CD4-positive, alpha-beta memory T cell (primary cell): Measurements from ENCODE around the gene PPP1R3F. TPM values are rescaled to one million over a fixed set of nuclear protein-coding genes. Genes with fewer than 3 reads are reported as not detected.

ENCODE experiments used
- CTCF ChIA-PET: fragments of 350-600 bp; sonication (Branson Sonifier 250); formaldehyde crosslinking; loops from one replicate; lab custom pipeline; 2021; ENCODE audit warnings: inconsistent platforms; ENCODE audit not compliant: partially characterized antibody; lab: Charles Lee
- POLR2A ChIA-PET: fragments of 350-600 bp; sonication (Branson Sonifier 250); formaldehyde crosslinking; loops from one replicate; lab custom pipeline; 2021; ENCODE audit not compliant: partially characterized antibody; lab: Charles Lee
- DNase-seq, 5 donors: peaks; one replicate each; pipeline versions ENCODE4 v3.0.0 to v3.0.0-alpha.2; 2020 to 2022; ENCODE audit warnings: mixed read lengths in 1 of 5
- H3K27ac ChIP-seq: one replicate; pipeline ENCODE4 v1.7.0; 2013; ENCODE audit warnings: low read depth, low read length
- H3K27me3 ChIP-seq: 2 replicates; pipeline ENCODE4 v1.7.0; 2013; ENCODE audit warnings: mild to moderate bottlenecking, low read length, moderate library complexity; ENCODE audit not compliant: insufficient read depth
- H3K36me3 ChIP-seq: 2 replicates; pipeline ENCODE4 v1.7.0; 2013; ENCODE audit warnings: mild to moderate bottlenecking, low read length, moderate library complexity; ENCODE audit not compliant: insufficient read depth
- H3K4me1 ChIP-seq: 2 replicates; pipeline ENCODE4 v1.7.0; 2013; ENCODE audit warnings: mild to moderate bottlenecking, low read length, moderate library complexity; ENCODE audit not compliant: insufficient read depth
- H3K4me3 ChIP-seq, 2 donors: one replicate each; pipeline ENCODE4 v1.7.0; 2013; ENCODE audit warnings: low read length in 2 of 2, mild to moderate bottlenecking in 1 of 2
- H3K9me3 ChIP-seq, 2 donors: one replicate each; pipeline ENCODE4 v1.7.0; 2013; ENCODE audit warnings: low read length in 2 of 2, control low read depth in 1 of 2; ENCODE audit not compliant: control insufficient read depth in 1 of 2
- H3K27ac Mint-ChIP-seq, 7 donors: one replicate each; pipeline ENCODE4 v1.8.0; 2020 to 2021; ENCODE audit warnings: mixed read lengths in 7 of 7, mild to moderate bottlenecking in 6 of 7, inconsistent platforms in 3 of 7, moderate library complexity in 3 of 7
- H3K27me3 Mint-ChIP-seq, 2 donors: one replicate each; pipeline ENCODE4 v1.8.0; 2020 to 2021; ENCODE audit warnings: mixed read lengths in 2 of 2
- H3K36me3 Mint-ChIP-seq, 2 donors: one replicate each; pipeline ENCODE4 v1.8.0; 2020 to 2021; ENCODE audit warnings: mixed read lengths in 2 of 2, inconsistent platforms in 1 of 2, mild to moderate bottlenecking in 1 of 2
- H3K4me1 Mint-ChIP-seq, 4 donors: one replicate each; pipeline ENCODE4 v1.8.0; 2020 to 2021; ENCODE audit warnings: mixed read lengths in 4 of 4, mild to moderate bottlenecking in 1 of 4
- H3K4me3 Mint-ChIP-seq, 8 donors: one replicate each; pipeline ENCODE4 v1.8.0; 2020 to 2021; ENCODE audit warnings: mixed read lengths in 8 of 8, mild to moderate bottlenecking in 7 of 8, moderate library complexity in 6 of 8, inconsistent platforms in 3 of 8
- H3K9me3 Mint-ChIP-seq, 8 donors: one replicate each; pipeline ENCODE4 v1.8.0; 2020 to 2021; ENCODE audit warnings: mixed read lengths in 8 of 8, mild to moderate bottlenecking in 5 of 8, inconsistent platforms in 3 of 8, moderate library complexity in 1 of 8
- intact Hi-C: fragments of 100-400 bp; cut with micrococcal nuclease; formaldehyde crosslinking; loops from one replicate; pipeline ENCODE4 v1.15.1; 2023
- polyA plus RNA-seq, 2 donors: library from polyadenylated mRNA; unstranded; fragments of 300-500 nt; fragmentation: Illumina TruSeq; gene quantifications; one replicate each; pipeline ENCODE4 v1.2.3, GENCODE V29; 2021
- total RNA-seq, 2 experiments: library from RNA; stranded (reverse); gene quantifications; one replicate each; pipeline ENCODE4 v1.2.3, GENCODE V29; 2021

Gene PPP1R3F
- total and polyA plus RNA-seq, 4 experiments from 2014 or later, result 4.8 to 17.7 (median 14.0) TPM

DNA sequence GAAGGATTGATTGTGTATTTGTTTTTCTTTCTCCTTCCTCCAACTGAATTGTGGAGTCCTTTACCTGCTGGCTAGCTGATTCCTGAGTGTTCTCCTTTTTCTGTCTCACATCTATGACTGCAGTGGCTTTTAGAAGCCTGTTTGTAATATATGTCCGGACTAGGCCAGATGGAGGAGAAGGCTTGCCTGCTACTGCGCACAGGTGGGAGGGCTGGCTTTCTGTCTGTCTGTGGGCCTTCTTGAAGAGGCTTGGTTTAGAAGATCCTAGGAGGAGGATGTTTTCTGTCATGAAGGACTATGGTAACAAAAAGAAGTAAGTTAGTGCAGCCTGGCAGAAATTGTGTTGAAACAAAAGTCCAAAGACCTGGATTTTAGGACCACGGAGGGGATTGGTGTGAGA lies 8.5 kb downstream of the PPP1R3F start:
- peaks cover 8% of the 10 kb centered on the region in 2 donors for H3K36me3 Mint-ChIP-seq
- H3K27ac ChIP-seq, result no peak overlapping the region
- H3K4me1 Mint-ChIP-seq, result peaks cover 56 to 91% (median 72%) of the 10 kb centered on the region in 4 donors
- intact Hi-C loops, result no loop called here
- POLR2A ChIA-PET, result interaction anchor here (1.3 to 3.4 kb wide), 4 partner anchors 9 to 31 kb away, joined by 3 to 14 read pairs (median 6); no protein-coding TSS in a partner anchor
- H3K36me3 ChIP-seq, result no peaks in the 10 kb centered on the region
- CTCF ChIA-PET, result interaction anchor here (2.6 kb wide), 1 partner anchor 9 kb away, joined by 6 read pairs; no protein-coding TSS in a partner anchor
- H3K4me3 ChIP-seq, result no peak overlapping the region
- peaks cover 88% of the 10 kb centered on the region for H3K4me1 ChIP-seq
- H3K27ac Mint-ChIP-seq, result peak overlapping the region; percentile 77 to 95 (median 84)
- no peaks in the 10 kb centered on the region for H3K9me3 ChIP-seq
- no peaks in the 10 kb centered on the region for H3K9me3 Mint-ChIP-seq
- no peak for DNase-seq
- peak overlapping the region; percentile 5 to 76 (median 50) for H3K4me3 Mint-ChIP-seq
- no peaks in the 10 kb centered on the region for H3K27me3 Mint-ChIP-seq
- no peaks in the 10 kb centered on the region for H3K27me3 ChIP-seq

DNA sequence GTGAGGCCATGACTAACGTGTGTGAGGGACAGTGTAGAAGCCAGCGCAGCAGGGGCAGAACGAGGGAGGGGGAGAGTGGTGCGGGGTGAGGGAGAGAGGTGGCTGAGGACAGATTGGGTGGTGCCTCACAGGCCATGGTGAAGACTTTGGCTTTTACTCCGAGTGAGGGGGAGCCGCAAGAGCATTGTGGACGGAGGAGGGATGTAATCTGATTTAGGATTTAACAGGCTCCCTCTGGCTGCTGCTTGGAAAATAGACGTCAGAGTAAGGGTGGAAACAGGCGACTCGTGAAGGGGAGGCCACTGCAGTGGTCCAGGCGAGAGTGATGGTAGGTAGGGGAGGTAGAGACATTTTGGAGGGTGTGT lies 13.0 kb downstream of the PPP1R3F start:
- intact Hi-C loops, result no loop called here
- Histone ChIP-seq H3K36me3 (no peaks in the 10 kb centered on the region), H3K4me1 (peaks cover 48% of the 10 kb centered on the region), H3K4me3 (no peak overlapping the region), H3K9me3 (no peaks in the 10 kb centered on the region), H3K27ac (no peak overlapping the region), H3K27me3 (no peaks in the 10 kb centered on the region)
- no peak for DNase-seq
- no peaks in the 10 kb centered on the region for H3K9me3 Mint-ChIP-seq
- POLR2A ChIA-PET, result no interaction called here
- no peaks in the 10 kb centered on the region for H3K27me3 Mint-ChIP-seq
- peaks cover 25 to 56% (median 34%) of the 10 kb centered on the region in 4 donors for H3K4me1 Mint-ChIP-seq
- CTCF ChIA-PET, result no interaction called here
- peak overlapping the region in 1 of 8 donors; percentile 25 for H3K4me3 Mint-ChIP-seq
- H3K36me3 Mint-ChIP-seq, result peaks cover 2 to 6% of the 10 kb centered on the region in 2 donors
- peak overlapping the region in 2 of 7 donors; percentile 19 to 31 for H3K27ac Mint-ChIP-seq

DNA sequence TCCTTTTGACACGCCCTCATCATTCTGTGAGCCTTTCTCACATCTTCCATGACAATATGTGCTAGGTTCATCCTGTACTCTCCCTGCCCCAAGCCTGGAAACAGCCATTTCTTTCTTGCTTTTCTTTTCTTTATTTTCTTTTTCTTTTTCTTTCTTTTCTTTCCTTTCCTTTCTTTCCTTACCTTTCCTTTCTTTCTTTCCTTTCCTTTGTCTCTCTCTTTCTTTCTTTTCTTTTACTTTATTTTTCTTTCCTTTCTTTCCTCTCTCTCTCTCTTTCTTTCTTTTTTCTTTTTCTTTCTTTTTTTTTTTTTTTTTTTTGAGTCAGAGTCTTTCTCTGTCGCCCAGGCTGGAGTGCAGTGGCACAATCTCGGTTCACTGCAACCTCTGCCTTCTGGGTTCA lies 14.6 kb downstream of the PPP1R3F start:
- CTCF ChIA-PET, result no interaction called here
- H3K27ac ChIP-seq, result no peak overlapping the region

DNA sequence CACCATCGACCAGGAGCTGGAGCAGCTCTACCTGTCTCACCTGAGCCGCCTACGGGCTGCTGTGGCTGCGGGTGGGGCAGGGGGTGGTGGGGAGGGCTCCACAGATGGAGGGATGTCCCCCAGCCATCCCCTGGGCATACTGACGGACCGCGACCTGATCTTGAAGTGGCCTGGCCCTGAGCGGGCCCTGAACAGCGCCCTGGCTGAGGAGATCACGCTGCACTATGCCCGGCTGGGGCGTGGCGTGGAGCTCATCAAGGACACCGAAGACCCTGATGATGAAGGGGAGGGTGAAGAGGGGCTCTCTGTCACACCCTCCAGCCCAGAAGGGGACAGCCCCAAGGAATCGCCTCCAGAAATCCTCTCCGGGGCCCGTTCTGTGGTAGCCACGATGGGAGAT lies 16.5 kb downstream of the PPP1R3F start:
- Histone ChIP-seq H3K27ac (no peak overlapping the region), H3K9me3 (no peaks in the 10 kb centered on the region), H3K36me3 (no peaks in the 10 kb centered on the region), H3K4me1 (peaks cover 31% of the 10 kb centered on the region), H3K4me3 (no peak overlapping the region), H3K27me3 (no peaks in the 10 kb centered on the region)
- peaks cover 0 to under 1% (median 0%) of the 10 kb centered on the region in 8 donors for H3K9me3 Mint-ChIP-seq
- no peak for DNase-seq
- ChIA-PET POLR2A (interaction anchor here (0.6 to 2.8 kb wide), 3 partner anchors 9 to 14 kb away, joined by 3 to 14 read pairs (median 4); no protein-coding TSS in a partner anchor), CTCF (interaction anchor here (1.1 kb wide), 1 partner anchor 56 kb away, joined by 3 read pairs; no protein-coding TSS in a partner anchor)
- H3K27me3 Mint-ChIP-seq, result no peaks in the 10 kb centered on the region
- H3K4me3 Mint-ChIP-seq, result no peak overlapping the region
- no peak overlapping the region for H3K27ac Mint-ChIP-seq
- peaks cover 0 to 4% of the 10 kb centered on the region in 2 donors for H3K36me3 Mint-ChIP-seq
- intact Hi-C loops, result no loop called here
- peaks cover 23 to 44% (median 27%) of the 10 kb centered on the region in 4 donors for H3K4me1 Mint-ChIP-seq

More for the DNA sequence above, 14.6 kb downstream of the PPP1R3F start:
- intact Hi-C loops, result no loop called here
- H3K36me3 Mint-ChIP-seq, result peaks cover 0 to 6% of the 10 kb centered on the region in 2 donors
- Histone ChIP-seq H3K27me3 (no peaks in the 10 kb centered on the region), H3K36me3 (no peaks in the 10 kb centered on the region), H3K4me3 (no peak overlapping the region), H3K9me3 (no peaks in the 10 kb centered on the region), H3K4me1 (peaks cover 44% of the 10 kb centered on the region)
- H3K27ac Mint-ChIP-seq, result peak overlapping the region in 1 of 7 donors; percentile 16
- no peak for DNase-seq
- peaks cover 25 to 54% (median 32%) of the 10 kb centered on the region in 4 donors for H3K4me1 Mint-ChIP-seq
- no peaks in the 10 kb centered on the region for H3K9me3 Mint-ChIP-seq
- POLR2A ChIA-PET, result interaction anchor here (0.7 to 1.0 kb wide), 2 partner anchors 8 to 27 kb away, joined by 3 read pairs; no protein-coding TSS in a partner anchor
- H3K4me3 Mint-ChIP-seq, result no peak overlapping the region
- no peaks in the 10 kb centered on the region for H3K27me3 Mint-ChIP-seq

DNA sequence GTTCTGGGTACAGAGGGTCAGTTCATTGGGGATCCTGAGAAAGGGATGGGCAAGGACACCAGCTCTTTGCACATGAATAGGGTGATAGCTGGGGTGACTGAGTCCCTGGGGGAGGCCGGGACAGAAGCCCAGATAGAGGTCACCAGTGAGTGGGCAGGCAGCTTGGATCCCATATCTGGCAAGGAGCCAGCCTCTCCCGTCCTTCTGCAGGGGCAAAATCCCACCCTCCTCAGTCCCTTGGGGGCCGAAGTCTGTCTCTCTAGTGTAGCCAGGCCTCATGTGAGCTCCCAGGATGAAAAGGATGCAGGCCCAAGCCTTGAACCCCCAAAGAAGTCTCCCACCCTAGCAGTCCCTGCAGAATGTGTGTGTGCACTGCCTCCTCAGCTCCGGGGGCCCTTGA lies 17.0 kb downstream of the PPP1R3F start:
- Mint-ChIP-seq H3K4me3 (no peak overlapping the region), H3K4me1 (peaks cover 23 to 42% (median 29%) of the 10 kb centered on the region in 4 donors), H3K9me3 (peaks cover 0 to 2% (median 0%) of the 10 kb centered on the region in 8 donors), H3K27ac (peak overlapping the region in 1 of 7 donors; percentile 17), H3K27me3 (no peaks in the 10 kb centered on the region), H3K36me3 (peaks cover 0 to 4% of the 10 kb centered on the region in 2 donors)
- intact Hi-C loops, result no loop called here
- CTCF ChIA-PET, result interaction anchor here (1.1 to 1.7 kb wide), 2 partner anchors 10 to 57 kb away, joined by 3 to 6 read pairs; no protein-coding TSS in a partner anchor
- Histone ChIP-seq H3K4me1 (peaks cover 29% of the 10 kb centered on the region), H3K27ac (no peak overlapping the region), H3K36me3 (no peaks in the 10 kb centered on the region), H3K4me3 (no peak overlapping the region), H3K9me3 (no peaks in the 10 kb centered on the region), H3K27me3 (no peaks in the 10 kb centered on the region)
- no peak for DNase-seq
- POLR2A ChIA-PET, result interaction anchor here (0.6 to 2.8 kb wide), 2 partner anchors 8 to 10 kb away, joined by 4 to 14 read pairs; no protein-coding TSS in a partner anchor

DNA sequence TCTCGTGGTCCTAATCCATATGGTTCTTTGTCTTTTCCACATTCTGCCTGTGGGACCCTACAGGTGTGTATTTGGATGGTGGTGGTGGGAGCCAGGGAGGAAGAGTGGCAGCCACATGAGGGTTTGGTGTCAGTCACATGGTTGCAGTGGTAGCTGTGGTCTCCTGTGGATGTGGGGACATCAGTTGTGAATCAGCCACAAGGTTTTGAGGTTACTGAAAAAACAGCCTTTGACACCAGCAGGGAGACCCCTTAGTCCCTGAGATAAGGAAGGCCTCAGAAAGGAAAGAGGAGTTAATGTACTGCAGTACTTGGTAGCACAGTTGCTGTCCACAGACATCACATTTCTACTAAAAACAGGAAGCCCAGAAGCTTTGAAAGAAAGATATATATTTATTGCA lies 18.1 kb downstream of the PPP1R3F start:
- no peak overlapping the region for H3K4me3 Mint-ChIP-seq
- peaks cover 0 to 2% (median 0%) of the 10 kb centered on the region in 8 donors for H3K9me3 Mint-ChIP-seq
- H3K36me3 Mint-ChIP-seq, result no peaks in the 10 kb centered on the region
- Histone ChIP-seq H3K4me1 (peaks cover 29% of the 10 kb centered on the region), H3K36me3 (no peaks in the 10 kb centered on the region), H3K9me3 (no peaks in the 10 kb centered on the region), H3K27me3 (no peaks in the 10 kb centered on the region), H3K4me3 (no peak overlapping the region), H3K27ac (no peak overlapping the region)
- no peaks in the 10 kb centered on the region for H3K27me3 Mint-ChIP-seq
- no peak for DNase-seq
- CTCF ChIA-PET, result interaction anchor here (1.7 kb wide), 1 partner anchor 11 kb away, joined by 6 read pairs; no protein-coding TSS in a partner anchor
- intact Hi-C loops, result no loop called here
- peaks cover 24 to 43% (median 29%) of the 10 kb centered on the region in 4 donors for H3K4me1 Mint-ChIP-seq
- H3K27ac Mint-ChIP-seq, result peak overlapping the region in 4 of 7 donors; percentile 4 to 86 (median 46)
- POLR2A ChIA-PET, result interaction anchor here (2.8 kb wide), 1 partner anchor 11 kb away, joined by 14 read pairs; no protein-coding TSS in a partner anchor

DNA sequence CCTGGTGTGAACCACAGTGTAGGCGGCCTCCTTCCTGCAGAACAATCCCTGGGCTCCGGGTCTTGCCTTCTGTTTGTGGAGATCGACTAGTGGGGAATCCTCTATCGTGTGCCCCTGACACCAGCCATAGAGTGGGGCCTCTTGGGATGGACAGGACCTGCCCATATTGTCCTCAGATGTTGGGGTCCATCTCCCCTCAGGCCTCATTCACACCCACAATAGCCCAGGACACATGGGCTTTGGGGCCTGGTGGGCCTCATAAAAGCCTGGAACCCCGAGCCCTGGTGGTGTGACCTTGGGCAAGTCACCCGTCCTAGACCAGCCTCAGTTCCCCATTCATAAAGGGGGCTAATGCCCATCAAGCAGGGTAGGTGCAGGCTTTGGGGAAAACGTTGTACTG lies 20.6 kb downstream of the PPP1R3F start:
- no peak overlapping the region for H3K4me3 Mint-ChIP-seq
- intact Hi-C loops, result no loop called here

More for the DNA sequence above, 20.6 kb downstream of the PPP1R3F start:
- Mint-ChIP-seq H3K4me1 (peaks cover 22 to 42% (median 29%) of the 10 kb centered on the region in 4 donors), H3K9me3 (peaks cover 0 to 2% (median 0%) of the 10 kb centered on the region in 8 donors), H3K27ac (no peak overlapping the region), H3K36me3 (no peaks in the 10 kb centered on the region), H3K27me3 (no peaks in the 10 kb centered on the region)
- H3K27me3 ChIP-seq, result no peaks in the 10 kb centered on the region
- no peaks in the 10 kb centered on the region for H3K9me3 ChIP-seq
- H3K4me3 ChIP-seq, result no peak overlapping the region
- CTCF ChIA-PET, result interaction anchor here (2.3 kb wide), 1 partner anchor 14 kb away, joined by 9 read pairs; no protein-coding TSS in a partner anchor
- no peaks in the 10 kb centered on the region for H3K36me3 ChIP-seq
- POLR2A ChIA-PET, result interaction anchor here (1.6 kb wide), 1 partner anchor 17 kb away, joined by 9 read pairs; no protein-coding TSS in a partner anchor
- H3K4me1 ChIP-seq, result peaks cover 34% of the 10 kb centered on the region
- no peak for DNase-seq
- H3K27ac ChIP-seq, result no peak overlapping the region
